ENCODE results near the gene ATG4D. TPM values are rescaled to one million over a fixed set of nuclear protein-coding genes. Genes with fewer than 3 reads are reported as not detected.

The ATG4D gene
- total RNA-seq, 4 donors from 2014 or later, result 5.2 to 20.7 (median 6.9) TPM

DNA sequence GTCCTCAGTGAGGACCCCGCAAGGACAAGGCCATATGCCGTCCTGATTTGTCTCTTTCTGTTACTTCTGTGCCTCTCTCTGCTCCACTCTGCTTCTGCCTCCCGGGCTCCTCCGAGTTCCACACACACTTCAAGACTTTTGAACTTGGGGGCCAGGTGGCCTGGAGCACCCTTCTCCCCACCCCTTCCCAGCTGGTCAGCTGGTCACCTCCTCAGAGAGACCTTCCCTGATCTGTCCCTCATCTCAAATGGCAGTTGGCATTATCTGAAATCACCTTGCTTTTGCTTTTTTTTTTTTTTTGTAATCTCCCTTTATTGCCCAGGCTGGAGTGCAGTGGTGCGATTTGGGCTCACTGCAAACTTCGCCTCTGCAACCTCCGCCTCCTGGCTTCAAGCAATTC, 24.3 kb upstream of the ATG4D start:
- TF ChIP-seq, protein P1, sequence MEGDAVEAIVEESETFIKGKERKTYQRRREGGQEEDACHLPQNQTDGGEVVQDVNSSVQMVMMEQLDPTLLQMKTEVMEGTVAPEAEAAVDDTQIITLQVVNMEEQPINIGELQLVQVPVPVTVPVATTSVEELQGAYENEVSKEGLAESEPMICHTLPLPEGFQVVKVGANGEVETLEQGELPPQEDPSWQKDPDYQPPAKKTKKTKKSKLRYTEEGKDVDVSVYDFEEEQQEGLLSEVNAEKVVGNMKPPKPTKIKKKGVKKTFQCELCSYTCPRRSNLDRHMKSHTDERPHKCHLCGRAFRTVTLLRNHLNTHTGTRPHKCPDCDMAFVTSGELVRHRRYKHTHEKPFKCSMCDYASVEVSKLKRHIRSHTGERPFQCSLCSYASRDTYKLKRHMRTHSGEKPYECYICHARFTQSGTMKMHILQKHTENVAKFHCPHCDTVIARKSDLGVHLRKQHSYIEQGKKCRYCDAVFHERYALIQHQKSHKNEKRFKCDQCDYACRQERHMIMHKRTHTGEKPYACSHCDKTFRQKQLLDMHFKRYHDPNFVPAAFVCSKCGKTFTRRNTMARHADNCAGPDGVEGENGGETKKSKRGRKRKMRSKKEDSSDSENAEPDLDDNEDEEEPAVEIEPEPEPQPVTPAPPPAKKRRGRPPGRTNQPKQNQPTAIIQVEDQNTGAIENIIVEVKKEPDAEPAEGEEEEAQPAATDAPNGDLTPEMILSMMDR (IDR thresholded peaks at IDR 0.05; ENCODE audit: low read depth), result no peak

DNA sequence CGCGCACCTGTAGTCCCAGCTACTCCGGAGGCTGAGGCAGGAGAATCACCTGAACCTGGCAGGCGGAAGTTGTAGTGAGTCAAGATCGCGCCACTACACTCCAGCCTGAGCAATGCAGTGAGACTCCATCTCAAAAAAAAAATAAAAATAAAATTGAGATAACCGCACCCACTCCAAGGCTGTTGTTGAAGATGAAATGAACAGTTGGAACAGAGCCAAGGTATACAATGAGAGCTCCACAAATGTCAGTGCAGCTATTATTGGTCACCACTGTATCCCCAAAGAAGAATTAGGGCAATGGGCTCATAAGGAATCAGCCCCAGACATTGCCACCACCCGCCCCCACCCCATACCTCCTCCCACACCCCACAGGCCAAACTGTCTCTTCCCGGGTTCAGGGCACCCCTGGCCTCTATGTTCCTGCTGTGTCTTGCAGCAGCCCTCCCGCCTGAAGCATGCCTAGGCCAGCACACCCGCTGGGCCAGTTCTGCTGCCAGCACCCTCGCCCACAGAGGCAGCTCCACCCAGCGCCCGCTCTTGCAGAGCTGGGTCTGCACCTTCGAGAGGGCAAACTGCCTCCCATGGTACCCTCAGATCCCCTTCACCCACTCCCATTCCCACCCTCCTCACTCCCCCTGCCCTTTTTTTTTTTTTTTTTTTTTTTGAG, 22.9 kb upstream of the ATG4D start:
- TF ChIP-seq, protein P1 (IDR thresholded peaks at IDR 0.05; ENCODE audit: low read depth), result no peak

DNA sequence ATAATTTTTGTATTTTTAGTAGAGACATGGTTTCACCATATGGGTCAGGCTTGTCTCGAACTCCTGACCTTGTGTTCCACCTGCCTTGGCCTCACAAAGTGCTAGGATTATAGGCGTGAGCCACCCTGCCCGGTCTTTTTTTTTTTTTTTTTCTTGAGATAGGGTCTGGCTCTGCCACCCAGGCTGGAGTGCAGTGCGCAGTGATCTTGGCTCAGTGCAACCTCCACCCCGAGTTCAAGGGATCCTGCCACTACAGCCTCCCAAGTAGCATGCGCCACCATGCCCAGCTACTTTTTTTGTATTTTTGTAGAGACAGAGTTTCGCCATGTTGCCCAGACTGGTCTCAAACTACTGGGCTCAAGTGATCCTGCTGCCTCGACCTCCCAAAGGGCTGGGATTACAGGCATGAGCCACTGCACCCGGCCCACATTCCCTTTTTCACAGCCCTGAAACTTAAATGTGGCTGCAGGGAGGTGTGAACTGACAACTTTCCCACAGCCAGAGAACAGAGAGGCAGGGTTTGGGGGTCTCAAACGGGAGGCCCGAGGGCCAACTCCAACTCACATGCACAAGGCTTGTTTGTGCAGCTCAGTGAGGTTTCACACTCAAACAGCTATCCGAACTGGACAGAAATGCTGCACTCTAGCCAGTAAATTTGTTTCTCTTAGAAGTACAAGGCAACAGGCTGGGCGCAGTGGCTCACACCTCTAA, 22.1 kb upstream of the ATG4D start:
- TF ChIP-seq, protein P1 (IDR thresholded peaks at IDR 0.05; ENCODE audit: low read depth), result no peak

DNA sequence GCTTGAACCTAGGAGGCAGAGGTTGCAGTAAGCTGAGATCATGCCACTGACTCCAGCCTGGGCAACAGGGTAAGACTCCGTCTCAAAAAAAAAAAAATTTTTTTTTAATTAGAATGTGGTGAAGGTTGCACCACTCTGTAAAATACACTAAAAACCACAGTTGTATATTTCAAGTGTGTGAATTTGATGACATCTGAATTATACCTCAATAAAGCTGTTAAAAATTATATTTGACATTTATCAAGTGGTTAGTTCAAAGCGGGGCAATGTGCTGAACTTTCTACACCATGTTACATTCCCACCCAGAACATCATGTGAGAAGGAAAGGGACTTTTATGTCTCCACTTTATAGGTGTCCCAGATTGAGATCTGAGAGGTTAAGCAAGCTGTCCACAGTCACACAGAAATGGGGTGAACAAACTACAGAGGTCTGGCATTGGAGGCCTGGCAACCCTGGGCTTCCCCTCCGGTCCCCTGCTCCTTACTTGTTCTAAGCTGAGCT, 20.5 kb upstream of the ATG4D start:
- TF ChIP-seq, protein P1 (IDR thresholded peaks at IDR 0.05; ENCODE audit: low read depth), result no peak

DNA sequence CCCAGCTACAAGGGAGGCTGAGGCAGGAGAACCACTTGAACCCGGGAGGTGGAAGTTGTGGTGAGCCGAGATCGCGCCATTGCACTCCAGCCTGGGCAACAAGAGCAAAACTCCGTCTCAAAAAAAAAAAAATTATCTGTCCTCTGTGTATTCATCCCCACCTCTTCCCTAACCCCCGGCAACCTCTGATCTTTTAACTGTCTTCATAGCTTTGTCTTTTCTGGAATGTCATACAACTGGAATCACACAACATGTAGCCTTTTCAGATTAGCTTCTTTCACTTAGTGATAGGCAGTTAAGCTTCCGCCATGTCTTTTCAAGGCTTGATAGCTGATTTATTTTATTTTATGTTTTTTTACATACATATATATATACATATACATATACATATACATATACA, 18.1 kb upstream of the ATG4D start:
- TF ChIP-seq, protein P1 (IDR thresholded peaks at IDR 0.05; ENCODE audit: low read depth), result no peak

DNA sequence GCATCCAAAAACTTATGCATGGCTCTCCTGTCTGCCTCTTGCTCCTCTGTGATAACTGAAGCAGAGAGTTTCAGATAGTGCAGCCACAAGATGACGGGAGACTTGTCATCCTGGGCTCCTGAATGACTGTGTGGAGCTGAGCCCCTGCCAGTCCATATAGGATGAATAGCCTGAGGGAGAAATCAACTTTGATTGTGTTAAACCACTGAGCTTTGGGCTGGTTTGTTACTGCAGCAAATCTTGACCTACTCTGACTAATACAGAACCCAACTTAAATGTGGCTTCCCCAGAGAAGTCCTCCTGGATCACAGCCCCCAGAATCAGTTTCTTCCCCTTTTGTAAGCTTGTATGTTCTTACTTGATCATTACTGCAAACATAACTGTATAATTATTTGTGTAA, 11.2 kb upstream of the ATG4D start:
- TF ChIP-seq, protein P1 (IDR thresholded peaks at IDR 0.05; ENCODE audit: low read depth), result no peak

DNA sequence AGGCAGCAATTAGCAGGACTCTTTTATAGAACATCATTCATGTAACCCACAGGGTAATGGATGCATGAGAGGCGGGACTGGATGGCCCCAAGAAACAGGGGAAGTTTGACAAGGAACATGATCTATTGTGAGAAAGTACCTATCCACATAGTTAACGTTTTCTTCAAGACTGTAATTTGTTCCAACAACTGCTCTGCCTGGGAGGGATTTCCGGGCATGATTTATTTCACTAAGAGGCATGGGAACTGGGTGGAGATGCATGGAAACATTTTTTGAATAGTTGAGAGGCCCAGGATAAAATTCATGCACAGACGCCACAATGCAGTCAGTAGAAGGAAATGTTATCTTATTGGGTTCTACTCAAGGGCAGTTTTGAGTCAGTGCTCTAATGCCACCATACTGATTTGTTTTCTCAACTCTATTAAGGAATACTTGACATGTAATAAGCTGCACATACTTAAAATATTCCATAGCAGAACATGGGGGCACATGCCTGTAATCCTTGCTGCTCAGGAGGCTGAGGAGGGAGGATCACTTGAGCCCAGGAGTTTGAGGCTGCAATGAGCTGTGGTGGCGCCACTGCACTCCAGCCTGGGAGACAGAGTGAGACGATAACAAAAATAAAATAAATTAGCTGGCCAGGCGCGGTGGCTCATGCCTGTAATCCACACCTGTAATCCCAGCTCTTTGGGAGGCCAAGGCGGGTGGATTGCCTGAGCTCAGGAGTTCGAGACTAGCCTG, 9.9 kb upstream of the ATG4D start:
- TF ChIP-seq, protein P1 (IDR thresholded peaks at IDR 0.05; ENCODE audit: low read depth), result no peak
